Endothelial cell of umbilical vein (primary cell): ENCODE measurements around the gene SNAPC2. TPM values are rescaled to one million over a fixed set of nuclear protein-coding genes. Genes with fewer than 3 reads are reported as not detected.

Experiments
- BruUV-seq: library from RNA; stranded (reverse); fragments of 400-500 nt; replicated peaks from 2 replicates; lab custom pipeline; 2021; lab: Mats Ljungman, UMichigan
- CTCF ChIA-PET: fragments of 300-600, 350-600 bp; sonication (Branson Sonifier 250); formaldehyde crosslinking; loops from one replicate; lab custom pipeline; 2021; ENCODE audit warnings: antibody characterized with exemption, inconsistent platforms; lab: Charles Lee
- POLR2A ChIA-PET: fragments of 300-600, 350-600 bp; sonication (Branson Sonifier 250); formaldehyde crosslinking; loops from one replicate; lab custom pipeline; 2021; ENCODE audit warnings: antibody characterized with exemption, inconsistent platforms; lab: Charles Lee
- DNase-seq: peaks from one replicate; pipeline ENCODE4 v3.0.0-alpha.2; 2011; ENCODE audit warnings: low read depth, low spot score
- FAIRE-seq: peaks from 2 replicates; lab custom pipeline; 2011; peaks lifted over from hg19 to GRCh38; lab: Jason Lieb, UNC
- H2AFZ ChIP-seq: 2 replicates; pipeline ENCODE4 v1.6.0; 2012; ENCODE audit warnings: low read depth, low read length, control low read depth, inconsistent platforms
- H3K27ac ChIP-seq: 2 replicates; pipeline ENCODE4 v1.5.1; 2011; ENCODE audit warnings: low read depth, mild to moderate bottlenecking, control low read depth, low read length, moderate library complexity; ENCODE audit not compliant: insufficient read depth
- H3K27me3 ChIP-seq, 2 experiments: 2 replicates each; pipeline versions ENCODE4 v1.6.0 to v1.6.1; 2011; ENCODE audit warnings: low read length in 2 of 2, mixed read lengths in 1 of 2; ENCODE audit not compliant: control insufficient read depth in 2 of 2, insufficient read depth in 2 of 2
- H3K36me3 ChIP-seq, 2 experiments: 2 replicates in 1 of 2; 3 replicates in 1 of 2; pipeline ENCODE4 v1.5.1; 2011; ENCODE audit warnings: low read length in 2 of 2, mild to moderate bottlenecking in 1 of 2, moderate library complexity in 1 of 2; ENCODE audit not compliant: control insufficient read depth in 2 of 2, insufficient read depth in 2 of 2; ENCODE audit errors: extremely low read depth in 1 of 2
- H3K4me1 ChIP-seq: 3 replicates; pipeline ENCODE4 v1.5.1; 2011; ENCODE audit warnings: mild to moderate bottlenecking, low read length; ENCODE audit not compliant: control insufficient read depth, insufficient read depth; ENCODE audit errors: extremely low read depth
- H3K4me2 ChIP-seq: 2 replicates; pipeline ENCODE4 v1.6.1; 2011; ENCODE audit warnings: low read length, control low read depth, mixed read lengths; ENCODE audit not compliant: insufficient read depth
- H3K4me3 ChIP-seq, 3 experiments: fragments of 200-600 bp in 1 of 3; sonication (generic), shearing (Covaris generic) in 1 of 3; replicated peaks in 1 of 3; 2 replicates each; pipeline ENCODE4 v1.5.1; 2011 to 2016; ENCODE audit warnings: control low read depth in 3 of 3, low read length in 3 of 3, mild to moderate bottlenecking in 2 of 3, inconsistent platforms in 1 of 3, low read depth in 1 of 3, moderate library complexity in 1 of 3; ENCODE audit not compliant: insufficient read depth in 1 of 3
- H3K79me2 ChIP-seq: 2 replicates; pipeline ENCODE4 v1.6.0; 2012; ENCODE audit warnings: low read length, inconsistent platforms; ENCODE audit not compliant: control insufficient read depth, insufficient read depth
- H3K9ac ChIP-seq: replicated peaks from 2 replicates; pipeline ENCODE3; 2011; ENCODE audit warnings: low read length, control low read depth; ENCODE audit not compliant: insufficient read depth; ENCODE audit errors: extremely low read depth
- H3K9me1 ChIP-seq: replicated peaks from 3 replicates; pipeline ENCODE4 v1.6.0; 2011; ENCODE audit warnings: mild to moderate bottlenecking, low read length; ENCODE audit not compliant: control insufficient read depth, insufficient read depth; ENCODE audit errors: extremely low read depth
- H3K9me3 ChIP-seq: replicated peaks from 2 replicates; pipeline ENCODE4 v1.5.1; 2012; ENCODE audit warnings: low read length, inconsistent platforms; ENCODE audit not compliant: control insufficient read depth, insufficient read depth
- H4K20me1 ChIP-seq: replicated peaks from 2 replicates; pipeline ENCODE3; 2011; ENCODE audit warnings: mild to moderate bottlenecking, low read length; ENCODE audit not compliant: control insufficient read depth, insufficient read depth; ENCODE audit errors: extremely low read depth
- dilution Hi-C: fragments of 300-500 bp; cut with MboI; formaldehyde crosslinking; loops from one replicate; pipeline ENCODE4 v1.15.0; 2019; ENCODE audit warnings: low sequenced_read_pairs; ENCODE audit not compliant: extremely low pct_ligation_motif_present
- intact Hi-C: fragments of 100-400 bp; cut with micrococcal nuclease; formaldehyde crosslinking; loops from one replicate; pipeline ENCODE4 v1.10.0; 2022
- polyA plus RNA-seq, 4 experiments: library from polyadenylated mRNA; depleted of rRNA in 3 of 4; stranded (reverse) in 3 of 4; unstranded in 1 of 4; fragments of >200 nt; gene quantifications; 2 replicates each; pipeline versions ENCODE4 v1.2.1 to v1.2.3, GENCODE V29; 2011 to 2012; ENCODE audit warnings: missing spikeins in 1 of 4
- total RNA-seq: library from RNA; stranded (reverse); gene quantifications from 2 replicates; pipeline ENCODE4 v1.2.3, GENCODE V29; 2021
- TF ChIP-seq, protein P1 (sequence below), 2 donors: IDR thresholded peaks; 1 replicate in 1 of 2; 2 replicates in 1 of 2; pipeline ENCODE4 v1.5.1; 2011; ENCODE audit warnings: low read length in 2 of 2, mild to moderate bottlenecking in 2 of 2, moderate library complexity in 2 of 2, control low read depth in 1 of 2, inconsistent platforms in 1 of 2, low read depth in 1 of 2; ENCODE audit not compliant: insufficient read depth in 1 of 2; ENCODE audit errors: extremely low read depth in 1 of 2
- TF ChIP-seq, protein P2 (sequence below): IDR thresholded peaks from 2 replicates; pipeline ENCODE4 v1.6.1; 2011; ENCODE audit not compliant: insufficient read depth, insufficient read length

SNAPC2 gene
- total and polyA plus RNA-seq, 2 donors (not counting 3 experiments of a cell fraction or from before 2014, with no cell fraction given) = 23.7 to 25.8 TPM

DNA sequence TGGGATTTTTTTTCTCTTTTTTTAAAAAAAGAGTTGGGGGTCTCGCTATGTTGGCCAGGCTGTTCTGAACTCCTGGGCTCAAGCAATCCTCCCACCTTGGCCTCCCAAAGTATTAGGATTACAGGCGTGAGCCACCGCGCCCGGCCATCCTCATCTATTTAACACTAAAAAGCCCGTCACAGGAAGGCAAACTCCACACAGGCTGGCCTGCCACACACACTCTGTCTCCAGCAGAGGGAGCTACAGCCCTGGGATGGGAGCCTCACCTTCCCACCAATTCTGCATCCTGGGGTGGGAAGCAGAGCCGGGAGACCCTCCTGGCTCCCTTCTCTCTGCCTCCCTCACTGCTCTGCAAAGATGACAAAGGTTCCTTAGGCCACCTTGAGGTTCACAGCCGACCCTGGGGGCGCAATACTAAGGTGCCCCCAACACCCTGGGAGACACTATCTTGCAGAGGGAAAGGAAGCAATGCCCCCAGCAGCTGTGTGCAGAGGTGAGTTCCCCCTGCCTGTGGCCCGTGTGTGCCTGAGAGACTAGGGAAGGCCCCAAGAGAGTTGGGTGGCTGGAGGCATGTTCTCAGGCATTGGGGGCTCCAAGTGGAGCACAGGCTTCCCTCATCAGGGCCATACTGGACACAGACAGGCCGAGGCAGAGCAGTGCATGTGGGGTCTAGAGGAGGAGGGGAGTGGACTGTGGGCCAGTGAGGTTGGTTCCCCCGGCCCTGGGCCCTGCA, 50.7 kb downstream of the SNAPC2 start:
- Histone ChIP-seq H2AFZ (no peak overlapping the region), H3K9me3 (no peaks in the 10 kb centered on the region), H4K20me1 (no peaks in the 10 kb centered on the region), H3K36me3 (peaks cover 20 to 56% of the 10 kb centered on the region in 2 experiments), H3K4me3 (no peak overlapping the region), H3K9ac (no peak overlapping the region), H3K79me2 (no peaks in the 10 kb centered on the region), H3K9me1 (no peaks in the 10 kb centered on the region), H3K27ac (no peak overlapping the region), H3K27me3 (no peaks in the 10 kb centered on the region), H3K4me1 (no peaks in the 10 kb centered on the region), H3K4me2 (no peak overlapping the region)
- peak; percentile 27 for DNase-seq
- TF ChIP-seq, protein P1, sequence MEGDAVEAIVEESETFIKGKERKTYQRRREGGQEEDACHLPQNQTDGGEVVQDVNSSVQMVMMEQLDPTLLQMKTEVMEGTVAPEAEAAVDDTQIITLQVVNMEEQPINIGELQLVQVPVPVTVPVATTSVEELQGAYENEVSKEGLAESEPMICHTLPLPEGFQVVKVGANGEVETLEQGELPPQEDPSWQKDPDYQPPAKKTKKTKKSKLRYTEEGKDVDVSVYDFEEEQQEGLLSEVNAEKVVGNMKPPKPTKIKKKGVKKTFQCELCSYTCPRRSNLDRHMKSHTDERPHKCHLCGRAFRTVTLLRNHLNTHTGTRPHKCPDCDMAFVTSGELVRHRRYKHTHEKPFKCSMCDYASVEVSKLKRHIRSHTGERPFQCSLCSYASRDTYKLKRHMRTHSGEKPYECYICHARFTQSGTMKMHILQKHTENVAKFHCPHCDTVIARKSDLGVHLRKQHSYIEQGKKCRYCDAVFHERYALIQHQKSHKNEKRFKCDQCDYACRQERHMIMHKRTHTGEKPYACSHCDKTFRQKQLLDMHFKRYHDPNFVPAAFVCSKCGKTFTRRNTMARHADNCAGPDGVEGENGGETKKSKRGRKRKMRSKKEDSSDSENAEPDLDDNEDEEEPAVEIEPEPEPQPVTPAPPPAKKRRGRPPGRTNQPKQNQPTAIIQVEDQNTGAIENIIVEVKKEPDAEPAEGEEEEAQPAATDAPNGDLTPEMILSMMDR (IDR thresholded peaks at IDR 0.05; ENCODE audit: extremely low read depth in 1 of 2, insufficient read depth in 1 of 2, low read depth in 1 of 2, low read length in 2 of 2) = peak; percentile 67 to 88
- TF ChIP-seq, protein P2, sequence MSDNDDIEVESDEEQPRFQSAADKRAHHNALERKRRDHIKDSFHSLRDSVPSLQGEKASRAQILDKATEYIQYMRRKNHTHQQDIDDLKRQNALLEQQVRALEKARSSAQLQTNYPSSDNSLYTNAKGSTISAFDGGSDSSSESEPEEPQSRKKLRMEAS = no peak
- FAIRE-seq = peak; percentile 68
- no TSS peak for BruUV-seq
- ChIA-PET CTCF (interaction anchor here (0.5 to 3.4 kb wide), 27 partner anchors 10 to 284 kb away, joined by 3 to 40 read pairs (median 4); partner anchors contain the start of genes ELAVL1 and TIMM44), POLR2A (interaction anchor here (1.0 kb wide), 1 partner anchor 27 kb away, joined by 4 read pairs; the partner anchor contains the start of gene TIMM44)
- dilution Hi-C loops (no loop called here), intact Hi-C loops (loop anchor here (1.0 to 2.0 kb wide), 3 partner anchors 31 to 282 kb away; no protein-coding TSS in a partner anchor)
